Measurements from ENCODE around the gene GLI3.

GRCh38 chr7:42093349-42093905 lies 143.6 kb downstream of the GLI3 start:
- TF ChIP-seq, protein P1, sequence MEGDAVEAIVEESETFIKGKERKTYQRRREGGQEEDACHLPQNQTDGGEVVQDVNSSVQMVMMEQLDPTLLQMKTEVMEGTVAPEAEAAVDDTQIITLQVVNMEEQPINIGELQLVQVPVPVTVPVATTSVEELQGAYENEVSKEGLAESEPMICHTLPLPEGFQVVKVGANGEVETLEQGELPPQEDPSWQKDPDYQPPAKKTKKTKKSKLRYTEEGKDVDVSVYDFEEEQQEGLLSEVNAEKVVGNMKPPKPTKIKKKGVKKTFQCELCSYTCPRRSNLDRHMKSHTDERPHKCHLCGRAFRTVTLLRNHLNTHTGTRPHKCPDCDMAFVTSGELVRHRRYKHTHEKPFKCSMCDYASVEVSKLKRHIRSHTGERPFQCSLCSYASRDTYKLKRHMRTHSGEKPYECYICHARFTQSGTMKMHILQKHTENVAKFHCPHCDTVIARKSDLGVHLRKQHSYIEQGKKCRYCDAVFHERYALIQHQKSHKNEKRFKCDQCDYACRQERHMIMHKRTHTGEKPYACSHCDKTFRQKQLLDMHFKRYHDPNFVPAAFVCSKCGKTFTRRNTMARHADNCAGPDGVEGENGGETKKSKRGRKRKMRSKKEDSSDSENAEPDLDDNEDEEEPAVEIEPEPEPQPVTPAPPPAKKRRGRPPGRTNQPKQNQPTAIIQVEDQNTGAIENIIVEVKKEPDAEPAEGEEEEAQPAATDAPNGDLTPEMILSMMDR (IDR thresholded peaks at IDR 0.05; ENCODE audit: low read depth, low read length) = no peak
- TF ChIP-seq EZH2phosphoT487 (IDR thresholded peaks at IDR 0.05; ENCODE audit: low read depth) = no peak

Data from OCI-LY3 (cell line).